Measurements from ENCODE around the gene GLIS1. TPM values are rescaled to one million over a fixed set of nuclear protein-coding genes. Genes with fewer than 3 reads are reported as not detected.

Gene GLIS1
- total and polyA plus RNA-seq, 2 experiments from 2014 or later, result 0.26 to 0.31 TPM

- H3K36me3 Mint-ChIP-seq (ENCODE audit: low read depth), result peaks cover 8% of the 10 kb centered on the region; the same call in 1 of the 3 replicates
- Histone ChIP-seq H3F3A (replicated peaks; ENCODE audit: low read depth) (no peaks in the 10 kb centered on the region), H3K4me2 (no peak overlapping the region), H3K27ac (ENCODE audit: low read depth) (no peak overlapping the region), H2AFZ (peak overlapping the region; percentile 38; the same call in 1 of the 2 replicates), H4K20me1 (replicated peaks; ENCODE audit: insufficient read depth) (no peaks in the 10 kb centered on the region), H3K27me3 (ENCODE audit: insufficient read depth) (no peaks in the 10 kb centered on the region), H3K9me2 (ENCODE audit: insufficient read depth) (no peaks in the 10 kb centered on the region), H3K4me3 (no peak overlapping the region), H3K79me2 (replicated peaks; ENCODE audit: insufficient read depth) (no peaks in the 10 kb centered on the region), H3K36me3 (ENCODE audit: insufficient read depth) (no peaks in the 10 kb centered on the region), H3K4me1 (ENCODE audit: insufficient read depth) (0 out of 2 replicates have a peak, but pooled peaks cover 5% of the 10 kb centered on the region)
- H3K27ac Mint-ChIP-seq, result no peak overlapping the region
- peaks cover 23% of the 10 kb centered on the region for H3K9me3 Mint-ChIP-seq
- no peak overlapping the region for H3K4me3 Mint-ChIP-seq
- peaks cover 6% of the 10 kb centered on the region; the same call in 2 of the 3 replicates for H3K4me1 Mint-ChIP-seq
- H3K27me3 Mint-ChIP-seq (ENCODE audit: insufficient read depth, low read depth, poor library complexity), result peaks cover 6% of the 10 kb centered on the region
- TF ChIP-seq EZH2phosphoT487 (IDR thresholded peaks at IDR 0.05; ENCODE audit: unreplicated experiment) (no peak), ZNF331 (CRISPR knock-in tag; IDR thresholded peaks at IDR 0.05; ENCODE audit: low read depth) (no peak), CREB1 (CRISPR knock-in tag; IDR thresholded peaks at IDR 0.05; ENCODE audit: low read depth) (no peak), POLR2AphosphoS5 (IDR thresholded peaks at IDR 0.05; ENCODE audit: low read depth) (no peak), JUNB (IDR thresholded peaks at IDR 0.05; ENCODE audit: unreplicated experiment) (no peak), ZNF114 (CRISPR knock-in tag; IDR thresholded peaks at IDR 0.05) (no peak), EZH2 (IDR thresholded peaks at IDR 0.05; ENCODE audit: low read depth, unreplicated experiment) (no peak), REST (IDR thresholded peaks at IDR 0.05; ENCODE audit: unreplicated experiment) (no peak), STAT1 (IDR thresholded peaks at IDR 0.05; ENCODE audit: unreplicated experiment) (no peak), ZNF462 (CRISPR knock-in tag; IDR thresholded peaks at IDR 0.05) (no peak), ETS1 (IDR thresholded peaks at IDR 0.05) (no peak), CTCF (conservative IDR thresholded peaks at IDR 0.05; ENCODE audit: low read depth in 2 of 2) (no peak), NANOG (IDR thresholded peaks at IDR 0.05; ENCODE audit: borderline replicate concordance) (no peak)
- peak; percentile 97 for ATAC-seq
- peak; percentile 57 for DNase-seq (ENCODE audit: low spot score)
Measured at GRCh38 chr1:53606651-53607051, 132.3 kb downstream of the GLIS1 start.

Measured in GM23338 (cell line).